ENCODE results near the gene SGK1. TPM values are rescaled to one million over a fixed set of nuclear protein-coding genes. Genes with fewer than 3 reads are reported as not detected.
"Not testable (repeated sequence)": the region's sequence is repeated elsewhere in the genome, so short reads cannot be mapped to it uniquely, and the experiment has no call there.

The SGK1 gene
- polyA plus RNA-seq, 1 donor (not counting 4 experiments of a cell fraction or from before 2014, with no cell fraction given), result 156 TPM

- Histone ChIP-seq H3K27ac (ENCODE audit: control insufficient read depth, insufficient read depth, low read length) (no peak overlapping the region), H3K27me3 (ENCODE audit: control insufficient read depth, extremely low read depth, insufficient read depth, low read length) (no peaks in the 10 kb centered on the region), H3K36me3 (ENCODE audit: control insufficient read depth in 2 of 2, extremely low read depth in 1 of 2, insufficient read depth in 2 of 2, low read length in 2 of 2) (no peaks in the 10 kb centered on the region), H3K4me2 (ENCODE audit: control insufficient read depth, extremely low read depth, insufficient read depth, low read depth, low read length) (no peak overlapping the region), H3K79me2 (ENCODE audit: control insufficient read depth, insufficient read depth, low read length) (no peaks in the 10 kb centered on the region), H3K4me1 (ENCODE audit: control insufficient read depth, extremely low read depth, insufficient read depth, low read length) (peaks cover 5% of the 10 kb centered on the region), H4K20me1 (ENCODE audit: control insufficient read depth, extremely low read depth, insufficient read depth, low read length) (no peaks in the 10 kb centered on the region), H3K9me1 (ENCODE audit: control insufficient read depth, extremely low read depth, insufficient read depth, low read length) (no peaks in the 10 kb centered on the region), H2AFZ (ENCODE audit: control insufficient read depth, low read length) (no peak overlapping the region), H3K4me3 (ENCODE audit: control insufficient read depth in 2 of 3, extremely low read depth in 1 of 3, insufficient read depth in 2 of 3, low read depth in 1 of 3, low read length in 3 of 3) (no peak overlapping the region), H3K9me3 (ENCODE audit: control insufficient read depth, low read depth, low read length) (no peaks in the 10 kb centered on the region), H3K9ac (ENCODE audit: control insufficient read depth, extremely low read depth, insufficient read depth, low read length) (no peak overlapping the region)
- dilution Hi-C loops (cut with MboI; ENCODE audit: extremely low pct_ligation_motif_present, low sequenced_read_pairs), result no loop called here
- DNase-seq (ENCODE audit: low read depth, low spot score) (no peak), FAIRE-seq (no peak)
- TF ChIP-seq EZH2 (IDR thresholded peaks at IDR 0.05; ENCODE audit: low read length), result no peak
- no peak for TF ChIP-seq CTCF (optimal IDR thresholded peaks at IDR 0.05 in 1 of 3, IDR thresholded peaks at IDR 0.05 in 1 of 3, conservative IDR thresholded peaks at IDR 0.05 in 1 of 3; ENCODE audit: extremely low read depth in 1 of 3, insufficient read depth in 2 of 3, low read length in 3 of 3)
Measured at GRCh38 chr6:134321246-134321645, 3.3 kb upstream of the SGK1 start.

DNA sequence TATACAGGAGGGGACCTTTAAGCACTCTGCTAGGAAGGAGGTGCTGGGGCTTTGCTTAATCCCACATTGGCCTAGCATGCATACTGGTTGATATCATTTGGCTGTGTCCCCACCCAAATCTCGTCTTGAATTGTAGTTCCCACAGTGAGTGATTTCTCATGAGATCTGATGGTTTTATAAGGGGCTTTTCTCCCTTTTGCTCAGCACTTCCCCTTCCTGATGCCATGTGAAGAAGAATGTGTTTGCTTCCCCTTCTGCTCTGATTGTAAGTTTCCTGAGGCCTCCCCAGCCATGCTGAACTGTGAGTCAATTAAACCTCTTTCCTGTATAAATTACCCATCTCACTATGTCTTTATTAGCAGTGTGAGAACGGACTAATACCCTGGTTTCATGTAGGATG, 1.8 kb upstream of the SGK1 start:
- DNase-seq (ENCODE audit: low read depth, low spot score); H3K36me3 ChIP-seq (ENCODE audit: control insufficient read depth in 2 of 2, extremely low read depth in 1 of 2, insufficient read depth in 2 of 2, low read length in 2 of 2); H3K79me2 ChIP-seq (ENCODE audit: control insufficient read depth, insufficient read depth, low read length); H2AFZ ChIP-seq (ENCODE audit: control insufficient read depth, low read length); FAIRE-seq; H3K9ac ChIP-seq (ENCODE audit: control insufficient read depth, extremely low read depth, insufficient read depth, low read length); H3K4me2 ChIP-seq (ENCODE audit: control insufficient read depth, extremely low read depth, insufficient read depth, low read depth, low read length); dilution Hi-C loops (cut with MboI; ENCODE audit: extremely low pct_ligation_motif_present, low sequenced_read_pairs); H3K9me3 ChIP-seq (ENCODE audit: control insufficient read depth, low read depth, low read length); H4K20me1 ChIP-seq (ENCODE audit: control insufficient read depth, extremely low read depth, insufficient read depth, low read length); H3K9me1 ChIP-seq (ENCODE audit: control insufficient read depth, extremely low read depth, insufficient read depth, low read length); H3K27ac ChIP-seq (ENCODE audit: control insufficient read depth, insufficient read depth, low read length); H3K4me3 ChIP-seq (ENCODE audit: control insufficient read depth in 2 of 3, extremely low read depth in 1 of 3, insufficient read depth in 2 of 3, low read depth in 1 of 3, low read length in 3 of 3); H3K4me1 ChIP-seq (ENCODE audit: control insufficient read depth, extremely low read depth, insufficient read depth, low read length); H3K27me3 ChIP-seq (ENCODE audit: control insufficient read depth, extremely low read depth, insufficient read depth, low read length): not testable (repeated sequence)

GRCh38 chr6:134318974-134319281, 1.0 kb upstream of the SGK1 start:
- dilution Hi-C loops (cut with MboI; ENCODE audit: extremely low pct_ligation_motif_present, low sequenced_read_pairs), result no loop called here

More at GRCh38 chr6:134318974-134319281, 1.0 kb upstream of the SGK1 start:
- Histone ChIP-seq H3K4me3 (ENCODE audit: control insufficient read depth in 2 of 3, extremely low read depth in 1 of 3, insufficient read depth in 2 of 3, low read depth in 1 of 3, low read length in 3 of 3) (no peak overlapping the region), H3K27ac (ENCODE audit: control insufficient read depth, insufficient read depth, low read length) (no peak overlapping the region), H3K4me1 (ENCODE audit: control insufficient read depth, extremely low read depth, insufficient read depth, low read length) (peaks cover 5% of the 10 kb centered on the region), H4K20me1 (ENCODE audit: control insufficient read depth, extremely low read depth, insufficient read depth, low read length) (no peaks in the 10 kb centered on the region), H3K79me2 (ENCODE audit: control insufficient read depth, insufficient read depth, low read length) (no peaks in the 10 kb centered on the region), H3K9me1 (ENCODE audit: control insufficient read depth, extremely low read depth, insufficient read depth, low read length) (no peaks in the 10 kb centered on the region), H3K27me3 (ENCODE audit: control insufficient read depth, extremely low read depth, insufficient read depth, low read length) (no peaks in the 10 kb centered on the region), H3K4me2 (ENCODE audit: control insufficient read depth, extremely low read depth, insufficient read depth, low read depth, low read length) (no peak overlapping the region), H3K36me3 (ENCODE audit: control insufficient read depth in 2 of 2, extremely low read depth in 1 of 2, insufficient read depth in 2 of 2, low read length in 2 of 2) (no peaks in the 10 kb centered on the region), H2AFZ (ENCODE audit: control insufficient read depth, low read length) (no peak overlapping the region), H3K9ac (ENCODE audit: control insufficient read depth, extremely low read depth, insufficient read depth, low read length) (no peak overlapping the region), H3K9me3 (ENCODE audit: control insufficient read depth, low read depth, low read length) (no peaks in the 10 kb centered on the region)
- DNase-seq (ENCODE audit: low read depth, low spot score) (no peak), FAIRE-seq (no peak)
- TF ChIP-seq EZH2 (IDR thresholded peaks at IDR 0.05; ENCODE audit: low read length), result no peak

Data from keratinocyte (primary cell).